Fibroblast of skin of right quadriceps (primary cell): ENCODE results near the gene GSG1L.
"Not testable (repeated sequence)": the region's sequence is repeated elsewhere in the genome, so short reads cannot be mapped to it uniquely, and the experiment has no call there.

Source experiments
- DNase-seq: peaks from one replicate; pipeline ENCODE4 v3.0.0-alpha.2; 2013

The GSG1L gene

GRCh38 chr16:28011971-28012445 lies 51.5 kb downstream of the GSG1L start:
- peak; percentile 9 for DNase-seq

- no peak for DNase-seq
Observed at GRCh38 chr16:28011223-28011622, 52.3 kb downstream of the GSG1L start.

- no peak for DNase-seq
Observed at GRCh38 chr16:28010671-28011070, 52.8 kb downstream of the GSG1L start.

GRCh38 chr16:28009586-28010373 lies 53.7 kb downstream of the GSG1L start:
- no peak for DNase-seq

GRCh38 chr16:28003923-28004322 lies 59.6 kb downstream of the GSG1L start:
- DNase-seq: no peak

GRCh38 chr16:28003021-28003865 lies 60.3 kb downstream of the GSG1L start:
- DNase-seq: no peak

GRCh38 chr16:28001642-28002041 lies 61.9 kb downstream of the GSG1L start:
- DNase-seq: no peak

GRCh38 chr16:28001184-28001583 lies 62.3 kb downstream of the GSG1L start:
- no peak for DNase-seq

- DNase-seq: no peak
Observed at GRCh38 chr16:28000314-28001169, 63.0 kb downstream of the GSG1L start.

- no peak for DNase-seq
Observed at GRCh38 chr16:27999687-28000086, 63.8 kb downstream of the GSG1L start.

GRCh38 chr16:27995378-27995777 lies 68.1 kb downstream of the GSG1L start:
- DNase-seq: no peak

GRCh38 chr16:27994686-27995085 lies 68.8 kb downstream of the GSG1L start:
- DNase-seq: no peak

- DNase-seq: no peak
Observed at GRCh38 chr16:27993587-27993986, 69.9 kb downstream of the GSG1L start.

- DNase-seq: no peak
Observed at GRCh38 chr16:27991876-27992275, 71.6 kb downstream of the GSG1L start.

GRCh38 chr16:27985981-27986380 lies 77.5 kb downstream of the GSG1L start:
- DNase-seq: no peak

- no peak for DNase-seq
Observed at GRCh38 chr16:27984121-27984520, 79.4 kb downstream of the GSG1L start.

GRCh38 chr16:27983244-27983643 lies 80.3 kb downstream of the GSG1L start:
- DNase-seq: no peak

- DNase-seq: no peak
Observed at GRCh38 chr16:27982184-27982583, 81.3 kb downstream of the GSG1L start.

GRCh38 chr16:27980919-27981700 lies 82.4 kb downstream of the GSG1L start:
- DNase-seq: no peak

GRCh38 chr16:27980076-27980775 lies 83.3 kb downstream of the GSG1L start:
- no peak for DNase-seq

- DNase-seq: not testable (repeated sequence)
Observed at GRCh38 chr16:27979668-27980067, 83.8 kb downstream of the GSG1L start.

- no peak for DNase-seq
Observed at GRCh38 chr16:27978876-27979275, 84.6 kb downstream of the GSG1L start.
